Liver (tissue), 9 donors: Measurements from ENCODE around the gene DHX16. TPM values are rescaled to one million over a fixed set of nuclear protein-coding genes. Genes with fewer than 3 reads are reported as not detected.

Source experiments
- DNase-seq: peaks from one replicate; pipeline ENCODE4 v3.0.0-alpha.2; 2017; ENCODE audit warnings: low spot score
- H3K27ac ChIP-seq, 2 donors: one replicate each; pipeline ENCODE4 v1.7.0; 2013; ENCODE audit warnings: inconsistent platforms in 2 of 2, low read length in 2 of 2, control low read depth in 1 of 2, low read depth in 1 of 2, mild to moderate bottlenecking in 1 of 2
- H3K27me3 ChIP-seq, 4 donors: one replicate each; pipeline versions ENCODE4 v1.6.1 to v1.7.0; 2013; ENCODE audit warnings: low read length in 3 of 4, inconsistent platforms in 1 of 4, mild to moderate bottlenecking in 1 of 4, moderate library complexity in 1 of 4; ENCODE audit not compliant: control insufficient read depth in 4 of 4, insufficient read depth in 4 of 4
- H3K36me3 ChIP-seq, 4 donors: one replicate each; pipeline versions ENCODE4 v1.6.1 to v1.7.0; 2013; ENCODE audit warnings: low read length in 3 of 4, mild to moderate bottlenecking in 3 of 4, low read depth in 1 of 4, moderate library complexity in 1 of 4; ENCODE audit not compliant: control insufficient read depth in 4 of 4, insufficient read depth in 3 of 4
- H3K4me1 ChIP-seq, 4 donors: one replicate each; pipeline versions ENCODE4 v1.6.1 to v1.7.0; 2013; ENCODE audit warnings: low read length in 3 of 4, mild to moderate bottlenecking in 3 of 4, moderate library complexity in 1 of 4; ENCODE audit not compliant: control insufficient read depth in 4 of 4, insufficient read depth in 4 of 4
- H3K4me3 ChIP-seq, 3 donors: one replicate each; pipeline versions ENCODE4 v1.6.1 to v1.7.0; 2013; ENCODE audit warnings: low read length in 3 of 3, control low read depth in 1 of 3, low read depth in 1 of 3, mild to moderate bottlenecking in 1 of 3
- H3K9ac ChIP-seq, 2 donors: one replicate each; pipeline ENCODE4 v1.7.0; 2013; ENCODE audit warnings: low read length in 2 of 2, mild to moderate bottlenecking in 2 of 2, moderate library complexity in 2 of 2, control low read depth in 1 of 2, low read depth in 1 of 2
- H3K9me3 ChIP-seq, 4 donors: one replicate each; pipeline versions ENCODE4 v1.6.1 to v1.7.0; 2013; ENCODE audit warnings: low read length in 3 of 4; ENCODE audit not compliant: control insufficient read depth in 4 of 4
- CTCF ChIP-seq: fragments of 150-350 bp; IDR thresholded peaks from 2 replicates; pipeline ENCODE4 v1.5.1; 2017; ENCODE audit warnings: improper control_type of control experiment, low read depth, low read length; ENCODE audit not compliant: missing input control
- EGR1 ChIP-seq, 2 donors: IDR thresholded peaks; 2 replicates each; pipeline ENCODE4 v1.6.1; 2016 to 2018; ENCODE audit warnings: antibody characterized with exemption in 2 of 2, low read depth in 2 of 2
- FOXA2 ChIP-seq: IDR thresholded peaks from 2 replicates; pipeline ENCODE4 v1.6.1; 2016; ENCODE audit warnings: antibody characterized with exemption
- GABPA ChIP-seq, 2 donors: IDR thresholded peaks in 1 of 2; conservative IDR thresholded peaks in 1 of 2; 2 replicates each; pipeline ENCODE4 v1.6.1; 2016; ENCODE audit warnings: antibody characterized with exemption in 2 of 2, mild to moderate bottlenecking in 1 of 2, moderate library complexity in 1 of 2
- HNF4A ChIP-seq, 2 donors: conservative IDR thresholded peaks; 2 replicates each; pipeline ENCODE4 v1.6.1; 2016; ENCODE audit warnings: antibody characterized with exemption in 2 of 2, mild to moderate bottlenecking in 2 of 2
- HNF4G ChIP-seq: IDR thresholded peaks from 2 replicates; pipeline ENCODE4 v1.6.1; 2016; ENCODE audit warnings: antibody characterized with exemption
- JUND ChIP-seq, 2 donors: IDR thresholded peaks; 2 replicates each; pipeline ENCODE4 v1.6.1; 2016; ENCODE audit warnings: antibody characterized with exemption in 2 of 2
- NR2F2 ChIP-seq: IDR thresholded peaks from 2 replicates; pipeline ENCODE4 v1.6.1; 2016; ENCODE audit warnings: antibody characterized with exemption
- RAD21 ChIP-seq, 2 donors: IDR thresholded peaks; 2 replicates each; pipeline ENCODE4 v1.6.1; 2016; ENCODE audit warnings: antibody characterized with exemption in 2 of 2, mild to moderate bottlenecking in 2 of 2
- RXRA ChIP-seq, 2 donors: IDR thresholded peaks; 2 replicates each; pipeline ENCODE4 v1.6.1; 2017 to 2018; ENCODE audit warnings: antibody characterized with exemption in 2 of 2, mild to moderate bottlenecking in 1 of 2
- SP1 ChIP-seq: IDR thresholded peaks from 2 replicates; pipeline ENCODE4 v1.6.1; 2018; ENCODE audit warnings: antibody characterized with exemption, mild to moderate bottlenecking
- TAF1 ChIP-seq: conservative IDR thresholded peaks from 2 replicates; pipeline ENCODE4 v1.6.1; 2016; ENCODE audit warnings: antibody characterized with exemption, mild to moderate bottlenecking
- YY1 ChIP-seq: IDR thresholded peaks from 2 replicates; pipeline ENCODE4 v1.6.1; 2016; ENCODE audit warnings: antibody characterized with exemption, mild to moderate bottlenecking
- ZBTB33 ChIP-seq: IDR thresholded peaks from 2 replicates; pipeline ENCODE4 v1.6.1; 2016; ENCODE audit warnings: antibody characterized with exemption
- WGBS: extraction: QIAGEN DNeasy Blood & Tissue Kit; methylation state at CpG from one replicate; pipeline ENCODE4 v1.1.7; 2013; 5-methylcytosine and 5-hydroxymethylcytosine counted together
- polyA plus RNA-seq, 2 donors: library from polyadenylated mRNA; stranded (reverse) in 1 of 2; unstranded in 1 of 2; fragments of 200-250 nt in 1 of 2; fragments of >200 nt in 1 of 2; fragmentation: Nextera tagmentation in 1 of 2; extraction: Ambion mirVana in 1 of 2; gene quantifications; one replicate each; pipeline versions ENCODE4 v1.2.1 to v1.2.3, GENCODE V29; 2013 to 2015
- total RNA-seq, 2 donors: library from RNA; depleted of rRNA; stranded (reverse); fragments of >200 nt; gene quantifications; one replicate each; pipeline ENCODE4 v1.2.3, GENCODE V29; 2014
- donor health status: healthy.
- donor health status: healthy.
- donor health status: healthy.
- donor health status: healthy.
- donor health status: healthy.

Gene DHX16
- total and polyA plus RNA-seq, 4 donors = 10.1 to 23.9 (median 17.4) TPM

GRCh38 chr6:30717129-30717844 is 44.5 kb upstream of the DHX16 start, which contains the start of gene MDC1 (continued):
- peak; percentile 59 for TF ChIP-seq CTCF
- TF ChIP-seq GABPA (IDR thresholded peaks at IDR 0.05 in 1 of 2, conservative IDR thresholded peaks at IDR 0.05 in 1 of 2) = peak; percentile 37 to 80
- peak in 1 of 2 donors; percentile 76 for TF ChIP-seq EGR1 (IDR thresholded peaks at IDR 0.05; ENCODE audit: low read depth in 2 of 2)

- TF ChIP-seq SP1 = no peak
- TF ChIP-seq HNF4G = no peak
- no peak for TF ChIP-seq ZBTB33
- TF ChIP-seq JUND (IDR thresholded peaks at IDR 0.05) = no peak
- no peak for TF ChIP-seq YY1
- TF ChIP-seq RAD21 (IDR thresholded peaks at IDR 0.05) = no peak
- no peak for TF ChIP-seq CTCF
- no peak for TF ChIP-seq EGR1 (IDR thresholded peaks at IDR 0.05; ENCODE audit: low read depth in 2 of 2)
- Histone ChIP-seq H3K27ac (peak overlapping the region; percentile 78 to 90), H3K36me3 (peaks cover 2 to 24% (median 20%) of the 10 kb centered on the region in 4 donors), H3K4me3 (peak overlapping the region; percentile 65 to 75 (median 67)), H3K9me3 (no peaks in the 10 kb centered on the region), H3K9ac (peak overlapping the region; percentile 61 to 68), H3K27me3 (no peaks in the 10 kb centered on the region), H3K4me1 (peaks cover 4 to 17% (median 15%) of the 10 kb centered on the region in 4 donors)
- no peak for DNase-seq
- WGBS = 1% methylated on average over 8 of the region's 8 CpGs
Observed at GRCh38 chr6:30716879-30717128, 44.0 kb upstream of the DHX16 start.

- H3K9me3 ChIP-seq = no peaks in the 10 kb centered on the region
- no peak overlapping the region for H3K27ac ChIP-seq
- peaks cover 2 to 32% (median 23%) of the 10 kb centered on the region in 4 donors for H3K36me3 ChIP-seq
- no peak overlapping the region for H3K9ac ChIP-seq
- H3K4me1 ChIP-seq = peaks cover 6 to 21% (median 13%) of the 10 kb centered on the region in 4 donors
- TF ChIP-seq RXRA (IDR thresholded peaks at IDR 0.05) = no peak
- no peak for TF ChIP-seq SP1
- TF ChIP-seq NR2F2 = no peak
- TF ChIP-seq HNF4G = no peak
- no peak for TF ChIP-seq YY1
- no peak for TF ChIP-seq EGR1 (IDR thresholded peaks at IDR 0.05; ENCODE audit: low read depth in 2 of 2)
- TF ChIP-seq TAF1 = no peak
- no peak for TF ChIP-seq HNF4A (conservative IDR thresholded peaks at IDR 0.05)
- TF ChIP-seq FOXA2 = no peak
- no peaks in the 10 kb centered on the region for H3K27me3 ChIP-seq
- no peak overlapping the region for H3K4me3 ChIP-seq
- WGBS = 93% methylated on average over 1 of the region's 1 CpG
- no peak for DNase-seq
Observed at GRCh38 chr6:30714263-30714662, 41.5 kb upstream of the DHX16 start.
